Posterior vena cava (tissue), 2 donors: ENCODE measurements around the gene LGALS7B. TPM values are rescaled to one million over a fixed set of nuclear protein-coding genes. Genes with fewer than 3 reads are reported as not detected.
"Not testable (repeated sequence)": the region's sequence is repeated elsewhere in the genome, so short reads cannot be mapped to it uniquely, and the experiment has no call there.

Experiments used
- DNase-seq: peaks from one replicate; pipeline ENCODE4 v3.0.0-alpha.2; 2020; ENCODE audit warnings: low spot score
- intact Hi-C, 2 donors: fragments of 100-400 bp; cut with DNase I; formaldehyde crosslinking; loops; one replicate each; pipeline versions ENCODE4 v1.14.1 to v1.14.2; 2022 to 2023
- long read RNA-seq, 2 donors: library from polyadenylated mRNA; unstranded; transcript quantifications; one replicate each; pipeline ENCODE4 v2.0.0, GENCODE V29; 2020 to 2021
- total RNA-seq, 2 donors: library from RNA; stranded (reverse); fragmentation: NEBNext Ultra II Directional; extraction: Animal tissue kit (Norgen Biotek cat#: 25700); gene quantifications; one replicate each; pipeline ENCODE4 v1.2.1, GENCODE V29; 2021
- donor health status: DM: yes; HTN: yes; CAD: no.
- donor health status: DM: yes; HTN: yes; CAD: no.

The LGALS7B gene
- total RNA-seq, result not detected
- long read RNA-seq, donor 1, result 0 reads
- long read RNA-seq, donor 2, result 0 reads

- intact Hi-C loops, result no loop called here
- no peak for DNase-seq
These were observed at the start of gene LGALS7B for GRCh38 chr19:38788478-38789243. TSS of gene LGALS7B (plus strand) at chr19:38789200. CDS start at chr19:38789227, 27 bp downstream.

GRCh38 chr19:38739440-38740256 lies 49.4 kb upstream of the LGALS7B start:
- intact Hi-C loops, result loop anchor here in 1 of 2 donors (10.0 kb wide), 1 partner anchor 95 kb away; the partner anchor contains the start of gene ECH1

GRCh38 chr19:38740257-38740592 lies 48.8 kb upstream of the LGALS7B start:
- intact Hi-C loops, result no loop called here
- DNase-seq, result peak; percentile 58

More at GRCh38 chr19:38739440-38740256, 49.4 kb upstream of the LGALS7B start:
- DNase-seq, result peak; percentile 78

GRCh38 chr19:38740932-38741331 lies 48.1 kb upstream of the LGALS7B start:
- intact Hi-C loops, result no loop called here
- peak; percentile 8 for DNase-seq

GRCh38 chr19:38741670-38742069 lies 47.3 kb upstream of the LGALS7B start:
- intact Hi-C loops, result no loop called here
- DNase-seq, result peak; percentile 64

- DNase-seq, result peak; percentile 55
- intact Hi-C loops, result no loop called here
These were observed 46.7 kb upstream of the LGALS7B start for GRCh38 chr19:38742296-38742695.

- peak; percentile 41 for DNase-seq
- intact Hi-C loops, result no loop called here
These were observed 46.1 kb upstream of the LGALS7B start for GRCh38 chr19:38742906-38743305.

- peak; percentile 82 for DNase-seq
- intact Hi-C loops, result no loop called here
These were observed 45.4 kb upstream of the LGALS7B start for GRCh38 chr19:38743394-38744297.

- intact Hi-C loops, result no loop called here
- no peak for DNase-seq
These were observed 44.7 kb upstream of the LGALS7B start, which contains the start of gene CAPN12 for GRCh38 chr19:38744298-38744681. TSS of gene CAPN12 (minus strand) at chr19:38744474. CDS start at chr19:38744165, 309 bp downstream.

- peak; percentile 45 for DNase-seq
These were observed 44.1 kb upstream of the LGALS7B start for GRCh38 chr19:38744874-38745273.

GRCh38 chr19:38745316-38745715 lies 43.7 kb upstream of the LGALS7B start:
- DNase-seq, result no peak
- intact Hi-C loops, result no loop called here

More at GRCh38 chr19:38744874-38745273, 44.1 kb upstream of the LGALS7B start:
- intact Hi-C loops, result no loop called here

GRCh38 chr19:38753783-38754182 lies 35.2 kb upstream of the LGALS7B start:
- intact Hi-C loops, DNase-seq: not testable (repeated sequence)

GRCh38 chr19:38754196-38754595 lies 34.8 kb upstream of the LGALS7B start:
- DNase-seq, intact Hi-C loops: not testable (repeated sequence)

GRCh38 chr19:38759590-38760003 lies 29.4 kb upstream of the LGALS7B start:
- intact Hi-C loops, result no loop called here

GRCh38 chr19:38760805-38761517 lies 28.0 kb upstream of the LGALS7B start:
- DNase-seq, intact Hi-C loops: not testable (repeated sequence)

More at GRCh38 chr19:38759590-38760003, 29.4 kb upstream of the LGALS7B start:
- no peak for DNase-seq

GRCh38 chr19:38761884-38762389 lies 27.1 kb upstream of the LGALS7B start:
- intact Hi-C loops, DNase-seq: not testable (repeated sequence)

GRCh38 chr19:38763795-38764220 lies 25.2 kb upstream of the LGALS7B start:
- intact Hi-C loops, result no loop called here
- DNase-seq, result no peak

- DNase-seq, result no peak
- intact Hi-C loops, result no loop called here
These were observed 23.8 kb upstream of the LGALS7B start for GRCh38 chr19:38765214-38765613.
